Measurements from ENCODE around the gene ARHGEF17. TPM values are rescaled to one million over a fixed set of nuclear protein-coding genes. Genes with fewer than 3 reads are reported as not detected.

ARHGEF17 gene
- total and polyA plus RNA-seq, 2 of the 13 experiments (the other 11 are each of a cell fraction or from before 2014, with no cell fraction given), result 10.7 to 28.8 TPM

GRCh38 chr11:73308961-73309919, 1.2 kb downstream of the ARHGEF17 start (continued):
- TF ChIP-seq ZBTB40 (IDR thresholded peaks at IDR 0.05) (no peak), ZBTB40 (CRISPR knock-in tag; IDR thresholded peaks at IDR 0.05) (no peak; the same call in 1 of the 2 replicates), BCL6 (CRISPR knock-in tag; IDR thresholded peaks at IDR 0.05) (peak; percentile 61), HMGXB3 (CRISPR knock-in tag; IDR thresholded peaks at IDR 0.05; ENCODE audit: borderline replicate concordance) (no peak), NBN (conservative IDR thresholded peaks at IDR 0.05) (no peak), ZNF670 (CRISPR knock-in tag; IDR thresholded peaks at IDR 0.05; ENCODE audit: borderline replicate concordance) (no peak; the same call in 1 of the 2 replicates), NFKB2 (CRISPR knock-in tag; IDR thresholded peaks at IDR 0.05; ENCODE audit: borderline replicate concordance) (peak; percentile 87; the same call in 1 of the 2 replicates), ZNF781 (CRISPR knock-in tag; IDR thresholded peaks at IDR 0.05; ENCODE audit: borderline replicate concordance, not compliant biosample characterization) (peak; percentile 85), AKAP8 (CRISPR knock-in tag; IDR thresholded peaks at IDR 0.05) (peak; percentile 7; the same call in 1 of the 2 replicates), FIP1L1 (IDR thresholded peaks at IDR 0.05; ENCODE audit: borderline replicate concordance, insufficient read depth, low read depth, low read length) (peak; percentile 39; the same call in 1 of the 2 replicates), ARID2 (CRISPR knock-in tag; IDR thresholded peaks at IDR 0.05; ENCODE audit: borderline replicate concordance) (no peak), EHMT2 (IDR thresholded peaks at IDR 0.05; ENCODE audit: borderline replicate concordance, low read depth, low read length) (no peak), PHF5A (CRISPR knock-in tag; IDR thresholded peaks at IDR 0.05; ENCODE audit: low read depth, unreplicated experiment) (no peak), SKI (IDR thresholded peaks at IDR 0.05; ENCODE audit: partially characterized antibody) (peak; percentile 71), FOXO1 (CRISPR knock-in tag; IDR thresholded peaks at IDR 0.05) (peak; percentile 46; the same call in 1 of the 2 replicates)

Data from HepG2 (cell line).